NOMO-1 (cell line): ENCODE measurements around the gene CDR2.
"Not testable (repeated sequence)": the region's sequence is repeated elsewhere in the genome, so short reads cannot be mapped to it uniquely, and the experiment has no call there.

Experiments
- DNase-seq, 2 experiments: peaks; one replicate each; lab custom pipeline; 2025; ENCODE audit not compliant: unreplicated experiment in 2 of 2; lab: John Stamatoyannopoulos, UW

The CDR2 gene

DNA sequence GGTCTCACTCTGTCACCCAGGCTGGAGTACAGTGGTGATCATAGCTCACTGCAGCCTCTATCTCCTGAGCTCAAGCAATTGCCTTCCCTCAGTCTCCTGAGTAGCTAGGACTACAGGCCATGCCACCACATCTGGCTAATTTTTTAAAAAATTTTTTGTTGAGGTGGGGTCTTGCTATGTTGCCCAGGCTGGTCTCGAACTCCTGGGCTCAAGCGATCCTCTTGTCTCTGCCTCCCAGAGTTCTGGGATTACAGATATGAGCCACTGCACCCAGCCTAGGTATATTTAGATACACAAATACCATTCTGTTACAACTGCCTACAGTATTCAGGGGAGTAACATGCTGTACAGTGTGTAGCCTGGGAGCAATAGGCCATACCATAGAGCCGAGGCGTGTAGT is 62.9 kb downstream of the CDR2 start:
- DNase-seq, result no peak

DNA sequence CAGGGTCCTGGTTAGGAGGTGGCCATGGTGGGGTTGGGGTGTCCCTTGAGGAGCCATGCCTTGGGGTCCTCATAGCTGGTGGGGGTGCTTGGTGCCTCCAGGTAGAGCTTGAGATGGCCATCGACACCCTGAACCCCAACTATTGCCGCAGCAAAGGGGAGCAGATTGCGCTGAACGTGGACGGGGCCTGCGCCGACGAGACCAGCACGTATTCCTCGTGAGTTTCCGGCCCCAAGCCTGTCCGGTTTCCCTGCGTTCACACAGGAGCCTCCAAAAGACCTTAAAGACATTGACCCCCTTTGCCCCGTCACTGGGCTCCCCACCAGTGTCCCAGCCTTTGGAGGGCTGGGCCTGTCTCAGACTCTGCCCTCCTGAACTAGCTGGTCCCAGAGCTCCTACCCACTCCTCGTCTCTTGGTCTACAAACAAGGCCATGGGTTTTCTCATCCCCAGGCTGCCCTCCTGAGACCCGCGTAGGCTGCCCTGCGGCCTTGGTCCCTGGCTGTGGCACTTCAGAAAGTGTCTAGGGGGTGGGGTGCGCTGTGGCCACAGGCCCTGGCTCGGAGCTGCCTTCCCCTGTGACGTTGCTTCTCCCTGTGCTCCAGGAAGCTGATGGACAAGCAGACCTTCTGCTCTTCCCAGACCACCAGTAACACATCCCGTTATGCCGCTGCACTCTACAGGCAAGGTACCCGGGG is 65.4 kb downstream of the CDR2 start:
- DNase-seq, result no peak

DNA sequence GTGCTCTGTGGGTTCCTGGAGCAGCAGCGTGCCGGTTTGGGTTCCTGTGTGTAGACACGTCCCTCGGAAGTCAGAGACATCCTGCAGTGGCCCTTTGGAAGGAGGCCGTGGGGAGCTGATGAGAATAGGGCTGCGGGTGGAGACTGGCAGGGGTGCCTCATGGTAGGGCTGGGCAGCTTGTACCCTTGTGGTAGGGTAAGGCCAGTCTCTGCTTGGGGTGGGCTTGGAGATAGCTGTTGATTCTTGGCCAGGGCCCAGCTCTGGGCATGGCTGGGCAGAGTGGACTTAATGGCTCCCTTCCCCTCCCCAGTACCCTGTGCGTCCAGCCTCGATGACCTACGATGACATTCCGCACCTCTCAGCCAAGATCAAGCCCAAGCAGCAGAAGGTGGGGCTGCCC is 66.6 kb downstream of the CDR2 start:
- DNase-seq, result no peak

DNA sequence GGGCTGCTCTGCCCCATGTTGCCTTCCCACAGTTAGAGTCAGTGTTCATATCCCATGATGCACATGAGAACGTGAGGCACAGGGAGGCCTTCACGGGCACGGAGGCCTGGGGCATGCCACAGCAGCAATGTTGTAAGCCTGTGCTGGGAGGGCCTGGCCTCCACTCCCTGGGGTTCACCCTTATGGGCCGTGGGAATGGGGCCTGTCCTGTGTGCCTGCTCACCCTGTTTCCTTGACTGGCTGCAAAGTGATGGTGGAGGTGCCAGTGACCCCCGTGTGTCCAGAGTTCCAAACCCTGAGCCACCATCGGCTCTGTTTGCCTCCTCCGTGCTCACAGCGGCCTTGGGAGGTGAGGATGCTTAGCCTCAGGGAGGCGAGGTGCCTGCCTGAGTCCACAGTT is 67.6 kb downstream of the CDR2 start:
- DNase-seq, result no peak

DNA sequence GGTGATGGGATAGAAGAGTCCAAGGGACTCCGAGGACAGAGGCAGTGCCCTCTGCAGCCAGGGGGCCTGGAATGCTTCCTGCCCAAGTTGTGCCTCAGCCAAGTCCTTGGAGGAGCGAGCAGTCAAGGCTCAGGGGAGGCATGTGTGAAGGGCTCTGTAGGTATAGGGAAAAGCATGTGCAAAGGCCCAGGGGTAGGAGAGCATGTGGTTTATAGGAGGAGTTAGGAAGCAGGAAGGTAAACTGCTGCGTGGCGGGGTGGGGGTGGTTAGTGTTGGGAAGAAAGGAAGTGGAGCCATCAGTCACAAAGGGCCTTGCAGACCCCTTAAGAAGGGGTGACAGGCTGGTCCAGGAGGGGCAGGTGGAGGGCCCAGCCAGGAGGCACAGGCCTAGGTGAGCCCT is 70.0 kb downstream of the CDR2 start:
- DNase-seq, result no peak

DNA sequence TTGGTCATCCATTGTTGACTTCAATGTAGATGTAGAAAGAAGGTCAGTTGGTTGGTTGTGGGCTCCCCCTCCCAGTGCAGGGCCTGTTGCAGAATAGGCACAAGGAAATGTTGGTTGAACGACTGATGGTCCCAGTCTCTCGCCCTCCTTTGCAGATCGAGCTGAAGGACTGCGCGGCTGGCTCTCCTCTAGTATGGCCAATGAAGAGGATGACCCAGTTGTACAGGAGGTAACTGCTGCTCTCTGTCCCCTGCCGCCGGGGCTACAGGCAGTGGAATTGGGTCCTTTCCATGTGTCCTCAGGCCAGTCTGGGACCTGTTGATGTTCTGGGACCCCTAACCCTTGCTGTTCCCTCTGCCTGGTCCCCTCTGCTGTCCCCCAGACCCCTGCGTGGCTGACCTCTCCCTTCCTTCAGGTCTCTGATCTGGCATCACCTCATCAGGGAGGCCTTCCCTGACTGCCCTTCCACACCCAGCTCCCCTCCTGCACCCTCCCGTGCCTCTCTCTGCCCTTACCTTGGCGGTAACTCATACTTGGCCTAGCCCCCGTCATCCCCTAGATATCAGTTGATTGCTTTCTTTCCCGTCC is 71.5 kb downstream of the CDR2 start:
- DNase-seq, result no peak

DNA sequence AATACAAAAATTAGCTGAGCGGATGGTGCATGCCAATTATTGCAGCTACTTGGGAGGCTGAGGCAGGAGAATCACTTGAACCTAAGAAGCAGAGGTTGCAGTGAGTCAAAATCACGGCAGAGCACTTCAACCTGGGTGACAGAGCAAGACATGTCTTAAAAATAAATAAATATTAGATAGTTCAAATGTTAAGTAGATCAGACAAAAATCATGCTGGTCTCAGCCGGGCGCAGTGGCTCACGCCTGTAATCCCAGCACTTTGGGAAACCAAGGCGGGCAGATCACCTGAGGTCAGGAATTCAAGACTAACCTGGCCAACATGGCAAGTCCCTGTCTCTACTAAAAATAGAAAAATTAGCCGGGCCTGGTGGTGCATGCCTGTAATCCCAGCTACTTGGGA is 73.0 kb downstream of the CDR2 start:
- not testable (repeated sequence) for DNase-seq

DNA sequence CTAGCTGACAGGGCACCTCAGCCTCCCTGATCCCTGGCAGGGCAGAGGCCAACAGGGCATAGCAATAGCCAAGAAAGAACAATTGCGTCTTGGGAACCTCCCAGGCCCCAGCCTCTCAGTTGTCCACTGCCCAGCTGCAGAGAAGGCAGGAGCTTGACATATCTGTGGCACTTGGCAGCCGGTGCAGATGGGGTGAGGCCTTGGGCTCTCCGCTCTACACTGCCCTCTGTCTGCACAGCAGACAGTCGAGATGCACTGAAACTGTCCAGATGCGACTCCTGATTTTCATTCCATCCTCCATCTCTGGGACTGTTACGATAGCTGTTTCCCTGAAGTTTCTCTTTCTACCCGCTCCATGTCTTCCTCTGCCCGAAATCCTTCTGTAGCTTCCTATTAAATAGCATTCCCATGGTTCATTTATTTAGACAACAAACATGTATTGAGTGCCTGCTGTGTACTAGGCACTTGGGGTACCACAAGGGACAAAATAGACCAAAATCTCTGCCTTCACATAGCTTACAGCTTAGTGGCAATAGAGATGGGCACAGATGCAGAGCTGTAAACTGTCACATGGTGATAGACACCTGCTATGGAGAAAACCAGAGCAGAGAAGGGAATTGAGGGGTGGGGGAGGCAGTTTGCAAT is 73.9 kb downstream of the CDR2 start:
- peak in 1 of 2 experiments; percentile 10 for DNase-seq

DNA sequence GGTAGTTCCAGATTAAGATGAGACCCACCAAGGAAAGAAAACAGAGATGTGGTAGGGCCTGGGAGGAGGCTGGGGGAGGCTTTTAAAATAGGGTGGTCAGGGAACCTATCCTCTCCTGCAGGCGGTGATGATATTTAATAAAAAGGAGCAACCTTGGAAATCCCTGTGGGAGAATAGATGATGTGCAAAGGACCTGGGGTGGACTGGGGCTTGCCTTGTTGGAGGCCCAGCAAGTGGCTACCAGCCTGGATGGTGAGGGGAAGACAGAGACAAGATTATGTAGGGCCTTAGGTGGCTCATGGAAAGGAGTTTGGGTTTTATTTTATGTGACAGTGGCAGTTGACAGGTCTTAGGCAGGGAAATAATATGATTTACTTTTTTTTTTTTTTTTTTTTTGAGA is 75.4 kb downstream of the CDR2 start:
- no peak for DNase-seq

DNA sequence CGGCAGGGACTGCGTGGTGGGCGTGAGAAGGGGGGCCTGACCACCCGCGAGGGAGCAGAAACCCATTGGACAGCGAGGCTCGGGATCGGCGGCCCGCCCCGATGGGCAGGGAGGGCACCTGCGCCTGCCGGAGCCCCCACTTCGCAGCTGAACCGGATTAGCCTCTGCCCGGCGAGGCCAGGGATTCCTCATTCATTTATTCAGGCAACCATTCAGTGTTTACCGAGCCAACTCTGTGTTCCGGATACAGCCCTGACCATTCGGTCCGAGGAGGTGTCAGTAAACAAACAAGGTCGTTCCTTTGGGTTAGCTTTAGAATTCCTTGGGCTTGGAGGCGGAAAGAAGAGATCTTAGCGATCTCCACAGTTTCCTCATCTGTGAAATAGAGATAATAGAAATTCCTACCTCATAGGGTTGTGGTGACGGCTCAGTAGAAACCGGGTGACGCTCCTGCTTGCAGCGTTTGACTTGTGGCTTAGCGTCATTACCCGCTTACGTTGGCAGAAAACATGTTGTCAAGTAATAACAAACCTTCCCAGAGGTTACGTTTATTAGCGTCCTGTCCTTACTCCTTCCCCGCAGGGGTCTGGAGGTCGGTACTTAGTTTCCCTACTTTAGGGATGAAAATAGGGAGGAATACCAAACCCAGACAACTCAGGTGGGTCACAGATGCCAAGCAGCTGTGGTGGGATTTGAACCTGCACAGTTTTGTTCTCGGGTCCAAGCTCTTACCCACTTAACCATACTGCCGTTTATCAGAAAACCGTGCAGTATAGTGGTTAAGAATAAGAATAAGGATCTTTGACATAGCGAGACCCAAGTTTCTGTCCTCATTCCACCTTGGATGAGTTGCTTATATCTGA is 76.3 kb downstream of the CDR2 start:
- peak; percentile 56 to 80 for DNase-seq

DNA sequence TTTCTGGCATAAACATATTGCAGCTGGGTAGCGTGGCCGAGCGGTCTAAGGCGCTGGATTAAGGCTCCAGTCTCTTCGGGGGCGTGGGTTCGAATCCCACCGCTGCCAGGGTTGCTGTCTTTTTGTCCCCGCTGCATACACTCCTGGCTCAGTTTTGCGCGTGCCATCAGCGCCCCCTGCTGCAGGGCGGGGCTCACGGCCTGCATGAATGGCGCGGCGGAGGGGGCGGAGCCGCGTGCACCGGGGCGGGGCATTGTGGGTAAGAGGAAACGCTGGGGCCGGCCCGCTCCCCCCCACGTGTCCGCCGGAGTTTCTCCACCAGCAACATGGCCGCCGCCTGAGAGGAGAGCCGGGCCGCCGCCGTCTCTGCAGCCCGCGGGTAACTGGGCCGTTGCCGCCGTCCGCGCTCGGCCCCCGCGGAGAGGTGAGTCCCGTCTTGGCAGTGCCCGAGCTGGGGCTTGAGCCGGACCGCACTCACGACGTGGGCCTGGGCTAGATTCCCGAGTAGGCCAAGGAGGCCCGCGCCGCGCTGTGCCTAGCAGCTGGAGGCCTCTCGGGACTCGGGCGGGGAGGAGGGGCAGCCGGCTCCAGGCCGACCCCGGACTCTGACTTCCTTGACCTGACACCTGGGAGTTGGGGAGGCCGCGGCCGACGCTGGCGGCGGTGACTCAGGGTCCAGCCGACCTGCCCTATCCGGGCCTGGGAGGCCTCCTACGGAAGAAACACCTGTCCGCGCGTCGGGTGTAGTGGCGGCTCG is 77.1 kb downstream of the CDR2 start, which contains the start of gene POLR3E:
POLR3E (plus strand) TSS at position 296 of the 757 bp plus-strand sequence. CDS start 5,560 bp downstream, outside the sequence.
- peak; percentile 93 to 95 for DNase-seq

DNA sequence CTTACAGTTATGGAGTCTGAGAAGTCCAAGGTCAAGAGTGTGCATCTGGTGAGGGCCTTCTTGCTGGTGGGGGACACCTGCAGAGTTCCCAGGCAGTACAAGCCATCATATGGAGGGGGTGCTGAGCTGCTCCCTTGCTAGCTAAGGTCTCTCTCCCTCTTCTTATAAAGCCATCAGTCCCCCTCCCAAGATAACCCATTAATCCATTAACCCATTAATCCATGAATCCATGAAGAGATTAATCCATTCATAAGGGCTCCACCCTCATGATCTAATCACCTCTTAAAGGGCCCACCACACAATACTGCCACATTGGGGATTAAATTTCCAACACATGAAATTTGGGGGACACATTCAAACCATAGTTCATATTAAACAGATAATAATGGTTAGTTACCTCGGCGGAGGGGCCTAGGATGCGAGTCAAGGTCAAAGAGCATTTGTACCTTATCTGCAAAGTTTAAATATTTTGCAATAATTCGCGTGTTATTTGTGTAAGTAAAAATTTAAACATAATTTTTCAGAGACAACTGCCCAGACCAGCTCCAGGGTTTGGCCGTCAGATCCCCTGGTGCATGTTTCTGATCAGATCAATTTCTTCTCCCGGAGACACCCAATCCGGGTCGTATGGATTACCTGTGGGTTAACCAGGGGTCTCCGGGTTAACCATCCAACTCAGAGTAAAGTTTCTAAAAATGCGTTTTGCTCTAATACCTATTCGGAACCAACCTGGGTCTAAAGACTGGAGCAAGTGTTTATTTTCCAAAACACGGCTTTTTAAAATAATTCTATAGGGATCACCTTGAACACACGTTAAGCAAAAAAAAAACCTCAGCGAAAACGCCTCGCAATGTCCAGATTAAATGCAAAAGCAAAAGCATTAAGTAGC is 78.0 kb downstream of the CDR2 start:
- peak in 1 of 2 experiments; percentile 24 for DNase-seq
